Hypothalamus (tissue), 51 donors: ENCODE data around the gene ANKFN1.
A peak's percentile ranks its signal among the peaks of the same experiment; 100 is the strongest.
"Not testable (repeated sequence)": the region's sequence is repeated elsewhere in the genome, so short reads cannot be mapped to it uniquely, and the experiment has no call there.

Experiments
- DNase-seq, 51 donors: peaks; one replicate each; lab custom pipeline; 2025; lab: John Stamatoyannopoulos, UW

Gene ANKFN1

GRCh38 chr17:56269556-56270389, 116.5 kb downstream of the ANKFN1 start:
- DNase-seq: no peak

- no peak for DNase-seq
Observed at GRCh38 chr17:56274491-56274890, 121.2 kb downstream of the ANKFN1 start.

GRCh38 chr17:56284482-56284881, 131.2 kb downstream of the ANKFN1 start:
- no peak for DNase-seq

GRCh38 chr17:56288786-56289185, 135.5 kb downstream of the ANKFN1 start:
- DNase-seq: not testable (repeated sequence)

DNA sequence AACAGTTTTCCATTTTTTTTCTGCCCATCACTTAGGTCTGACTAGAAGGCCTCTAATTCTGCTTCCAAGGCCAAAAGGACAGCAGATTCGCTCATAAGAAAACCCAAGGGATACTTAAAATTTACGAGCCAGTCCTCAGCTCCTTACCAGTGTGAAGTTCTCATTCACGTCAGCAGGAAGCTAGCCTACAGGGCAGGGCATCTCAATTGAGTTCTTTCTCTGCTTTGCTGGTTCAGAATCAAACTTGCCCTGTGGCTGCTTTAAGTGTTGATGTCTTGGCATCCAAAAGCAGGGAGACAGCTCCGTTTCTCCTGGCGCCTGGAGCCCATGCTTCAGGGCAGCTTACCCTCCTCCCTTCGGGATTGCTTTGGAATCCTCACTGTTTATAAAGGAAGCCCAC, 136.0 kb downstream of the ANKFN1 start:
- no peak for DNase-seq

- no peak for DNase-seq
Observed at GRCh38 chr17:56290101-56290801, 137.0 kb downstream of the ANKFN1 start.

DNA sequence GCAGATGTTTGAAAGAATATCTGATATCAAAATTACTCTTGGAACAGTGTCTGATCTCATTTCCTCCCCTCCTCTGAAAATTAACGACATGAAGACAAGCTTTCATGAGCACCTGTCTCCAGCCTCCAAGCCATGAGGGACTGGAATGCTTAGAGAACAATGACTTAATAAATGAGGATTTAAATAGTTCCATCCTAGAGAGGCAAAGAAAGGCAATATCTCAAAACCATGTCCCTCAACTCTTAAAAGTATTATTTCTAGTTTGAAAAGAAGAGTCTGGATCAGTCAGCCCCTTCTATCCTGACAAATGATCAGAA, 137.5 kb downstream of the ANKFN1 start:
- no peak for DNase-seq

DNA sequence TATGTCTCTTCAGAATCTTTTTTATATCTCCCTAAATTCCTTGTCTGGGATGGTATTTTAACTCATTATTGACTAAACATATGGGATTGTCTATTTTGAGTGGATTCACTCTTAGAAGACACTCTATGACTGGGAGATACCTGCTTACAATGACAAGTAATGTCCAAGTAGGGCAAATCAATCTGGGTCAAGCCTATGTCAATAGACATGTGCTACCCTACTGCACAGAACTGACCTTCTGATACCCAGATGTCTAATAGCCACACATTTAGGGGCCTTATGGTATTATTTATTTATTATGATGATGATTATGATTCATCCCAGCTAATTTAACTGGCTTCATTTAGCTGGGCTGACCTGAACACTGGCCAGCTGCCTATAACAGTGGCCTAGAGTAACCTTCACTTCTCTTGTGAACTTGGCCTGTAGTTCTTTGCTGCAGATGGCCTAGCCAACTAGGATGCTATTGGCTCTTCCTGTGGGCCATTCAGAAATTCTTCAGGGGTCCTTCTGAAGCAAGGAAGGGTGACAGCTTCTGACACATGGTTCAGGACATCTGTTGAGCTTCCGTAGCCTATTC, 138.0 kb downstream of the ANKFN1 start:
- peak in 1 of 51 donors; percentile 0 for DNase-seq

DNA sequence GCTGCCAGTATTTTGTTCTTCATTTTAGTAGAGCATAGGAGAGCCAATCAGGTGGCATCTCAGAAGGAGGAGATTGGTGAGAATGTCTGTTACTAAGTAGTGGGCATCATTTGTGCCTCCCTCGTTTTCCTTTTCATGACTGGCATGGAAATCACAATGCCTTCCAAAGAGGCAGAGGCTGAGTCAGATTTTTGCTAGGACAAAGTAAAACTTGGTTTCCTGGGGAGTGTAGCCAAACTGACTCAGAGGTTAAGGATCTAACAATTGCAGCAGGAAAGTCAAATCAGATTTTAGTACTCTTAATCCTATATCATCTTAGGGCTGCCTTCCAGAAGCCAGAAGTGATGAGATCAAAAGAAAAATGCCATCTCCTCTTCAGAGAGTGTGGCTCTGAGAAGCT, 138.7 kb downstream of the ANKFN1 start:
- DNase-seq: peak in 1 of 51 donors; percentile 7

DNA sequence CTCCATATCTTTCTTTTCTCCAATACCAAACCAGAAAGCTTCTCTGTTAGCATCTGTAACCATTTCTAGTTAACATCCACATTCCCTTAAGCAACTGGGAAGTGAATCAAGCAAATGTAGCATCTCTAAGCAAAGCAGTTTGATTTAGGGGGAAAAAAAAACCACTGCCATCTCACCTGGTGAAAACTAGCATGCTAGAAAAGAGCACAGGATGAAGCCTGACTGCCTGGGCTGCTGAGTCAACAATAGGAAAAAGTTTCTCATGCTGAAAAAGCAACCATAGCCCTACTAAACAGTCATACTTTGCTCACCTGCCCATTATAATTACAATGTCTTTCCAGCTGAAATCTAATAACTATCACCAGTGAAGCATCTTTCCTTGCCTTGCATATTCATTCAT, 139.3 kb downstream of the ANKFN1 start:
- no peak for DNase-seq

- DNase-seq: peak in 2 of 51 donors; percentile 0 to 2
Observed at GRCh38 chr17:56297184-56297583, 143.9 kb downstream of the ANKFN1 start.

DNA sequence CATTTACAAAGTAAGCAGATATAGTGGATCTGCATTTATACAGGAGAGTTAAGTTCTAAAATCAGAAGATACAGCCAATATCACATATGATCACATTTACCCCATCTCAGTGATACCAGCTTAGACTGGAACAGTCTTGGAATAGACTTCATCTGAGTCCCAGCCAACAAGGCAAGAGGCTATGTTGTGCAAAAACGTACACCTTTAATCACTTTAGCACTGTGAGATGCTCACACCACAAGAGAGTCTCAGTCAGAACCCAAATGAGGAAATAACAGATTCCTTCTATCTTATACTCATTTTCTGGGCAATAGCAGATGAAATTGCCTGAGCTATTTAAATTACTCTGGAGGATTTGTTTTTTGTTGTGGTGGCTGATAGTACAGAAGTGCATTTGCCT, 145.6 kb downstream of the ANKFN1 start:
- DNase-seq: no peak

DNA sequence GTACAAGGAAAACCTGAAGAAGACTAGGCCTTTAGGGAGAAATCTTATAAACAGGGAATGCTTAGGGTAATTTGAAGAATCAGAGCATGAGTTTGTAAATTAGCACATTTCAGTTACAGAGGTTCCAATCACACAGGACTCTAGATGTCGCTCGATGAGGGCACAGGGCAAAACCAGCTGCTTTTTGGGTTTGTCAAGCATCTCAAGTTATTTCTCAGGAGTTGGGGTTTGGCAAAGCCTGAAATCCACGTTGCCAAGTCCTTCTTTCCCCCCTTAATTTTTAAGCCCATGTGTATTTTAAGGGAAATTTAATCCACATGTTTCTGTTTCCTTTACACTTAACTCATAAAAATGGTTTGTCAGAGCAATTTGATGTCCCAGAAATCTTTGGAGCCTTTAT, 146.9 kb downstream of the ANKFN1 start:
- DNase-seq: no peak

- DNase-seq: no peak
Observed at GRCh38 chr17:56305007-56305406, 151.7 kb downstream of the ANKFN1 start.

- DNase-seq: no peak
Observed at GRCh38 chr17:56309897-56310296, 156.6 kb downstream of the ANKFN1 start.

DNA sequence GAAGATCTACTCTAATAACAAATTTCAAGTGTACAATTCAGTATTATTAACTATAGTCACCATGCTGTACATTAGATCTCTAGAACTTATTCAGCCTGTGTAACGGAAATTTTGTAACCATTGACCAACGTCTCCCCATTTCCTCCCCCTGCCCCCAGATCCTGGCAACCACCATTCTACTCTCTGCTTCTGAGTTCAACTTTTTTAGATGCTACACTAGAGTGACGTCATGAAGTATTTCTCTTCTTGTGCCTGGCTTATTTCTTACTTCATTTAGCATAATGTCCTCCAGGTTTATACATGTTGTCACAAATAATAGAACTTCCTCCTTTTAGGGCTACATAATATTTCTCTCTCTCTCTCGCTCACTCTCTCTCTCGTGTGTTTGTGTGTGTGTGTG, 157.5 kb downstream of the ANKFN1 start:
- DNase-seq: no peak

DNA sequence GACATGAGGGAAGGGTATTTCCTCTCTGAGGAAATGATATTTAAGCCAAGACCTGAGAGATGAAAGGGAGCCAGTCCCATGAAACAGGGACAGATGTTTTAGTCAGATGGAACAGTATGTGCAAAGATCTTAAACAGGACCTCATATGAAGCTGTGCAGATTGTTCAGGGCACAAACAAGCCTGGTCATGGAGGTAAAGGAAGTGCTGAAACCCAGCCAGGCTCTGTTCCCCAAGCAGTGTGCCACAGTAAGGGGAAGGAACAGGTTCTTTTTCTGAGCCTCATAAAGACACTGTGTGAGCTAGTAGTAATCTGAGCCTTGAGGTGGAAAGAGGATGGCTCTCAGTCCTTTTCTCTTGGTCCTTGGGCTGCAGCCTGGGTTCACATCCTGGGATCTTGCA, 159.9 kb downstream of the ANKFN1 start:
- DNase-seq: no peak

- DNase-seq: no peak
Observed at GRCh38 chr17:56314026-56314425, 160.8 kb downstream of the ANKFN1 start.

DNA sequence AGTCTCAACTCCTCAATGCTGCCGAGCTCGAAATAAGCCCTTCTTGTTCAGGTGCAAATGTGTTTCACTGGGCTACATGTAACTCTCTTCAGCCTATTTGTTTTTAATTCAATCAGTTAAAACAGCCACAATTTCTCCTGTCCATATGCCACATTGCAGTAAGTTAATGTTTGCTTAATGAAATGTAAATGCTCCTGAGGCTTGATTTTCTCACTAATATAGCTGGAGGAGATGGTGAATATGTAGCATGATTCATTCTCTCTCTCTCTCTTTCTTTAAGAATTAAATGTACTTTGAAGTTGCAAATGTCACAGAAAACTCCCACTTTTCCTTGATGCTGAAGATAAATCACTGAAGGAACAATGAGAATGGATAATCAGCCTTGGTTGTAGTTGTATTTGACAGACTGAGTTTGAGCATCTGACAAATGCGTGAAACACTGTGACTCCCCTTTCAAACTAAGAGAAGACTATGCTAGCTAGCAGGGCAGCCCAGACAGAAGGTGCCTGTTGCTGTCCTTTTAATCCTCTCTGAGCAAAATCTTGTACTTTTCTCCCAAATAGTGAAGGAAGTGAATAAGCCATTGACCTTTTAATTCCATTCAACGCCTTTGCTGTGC, 161.8 kb downstream of the ANKFN1 start:
- DNase-seq: peak in 1 of 51 donors; percentile 44

DNA sequence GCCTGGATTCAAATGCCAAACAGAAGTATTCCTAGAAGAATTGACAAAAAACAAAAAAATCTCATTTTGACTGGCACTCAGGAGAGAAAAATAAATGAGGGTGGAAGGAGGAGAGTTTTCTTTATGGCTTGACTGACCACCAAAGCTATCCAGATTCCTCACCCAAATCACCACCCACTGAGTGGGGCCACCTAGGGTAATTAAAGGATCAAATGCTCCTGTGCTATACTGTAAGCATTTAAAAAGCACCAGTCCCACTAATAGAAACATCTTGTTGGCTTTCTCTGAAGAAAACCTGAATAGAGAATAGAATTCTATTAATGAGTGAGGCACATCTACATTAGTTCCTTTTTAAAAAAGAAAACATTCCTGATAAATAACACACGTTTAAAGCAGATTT, 163.3 kb downstream of the ANKFN1 start:
- DNase-seq: no peak
